Neural cell (in vitro differentiated cells): ENCODE results near the gene ZNF565. TPM values are rescaled to one million over a fixed set of nuclear protein-coding genes. Genes with fewer than 3 reads are reported as not detected.

ENCODE experiments used
- H2AFZ ChIP-seq: fragments of 200-600, 300-800 bp; sonication (generic), shearing (Covaris generic); 2 replicates; pipeline ENCODE4 v1.6.0; 2014; ENCODE audit warnings: low read depth, mild to moderate bottlenecking, antibody characterized with exemption, low read length, moderate library complexity
- H3F3A ChIP-seq: fragments of 200-600 bp; shearing (Covaris generic); 2 replicates; pipeline ENCODE4 v1.6.1; 2016; ENCODE audit warnings: mild to moderate bottlenecking, moderate library complexity, mixed read lengths, antibody characterized with exemption, low read length; ENCODE audit not compliant: insufficient read depth, poor library complexity, severe bottlenecking
- H3K27ac ChIP-seq: fragments of 200-600, 300-800 bp; sonication (generic), shearing (Covaris generic); 2 replicates; pipeline ENCODE4 v1.5.1; 2014; ENCODE audit warnings: mild to moderate bottlenecking, low read length, moderate library complexity
- H3K27me3 ChIP-seq: fragments of 300-800, 200-600 bp; sonication (generic), shearing (Covaris generic); 2 replicates; pipeline ENCODE4 v1.6.0; 2014; ENCODE audit warnings: mild to moderate bottlenecking, low read depth, low read length, moderate library complexity; ENCODE audit not compliant: insufficient read depth
- H3K36me3 ChIP-seq: fragments of 300-800, 200-600 bp; sonication (generic), shearing (Covaris generic); 2 replicates; pipeline ENCODE4 v1.5.1; 2014; ENCODE audit warnings: mild to moderate bottlenecking, antibody characterized with exemption, low read length, moderate library complexity; ENCODE audit not compliant: insufficient read depth
- H3K4me2 ChIP-seq: fragments of 300-800, 200-600 bp; sonication (generic), shearing (Covaris generic); 2 replicates; pipeline ENCODE4 v1.6.0; 2014; ENCODE audit warnings: mild to moderate bottlenecking, low read length
- H3K4me3 ChIP-seq: fragments of 300-800, 200-600 bp; sonication (generic), shearing (Covaris generic); 2 replicates; pipeline ENCODE4 v1.5.1; 2014; ENCODE audit warnings: mild to moderate bottlenecking, low read length, moderate library complexity
- H3K79me2 ChIP-seq: fragments of 200-600 bp; shearing (Covaris generic); replicated peaks from 2 replicates; pipeline ENCODE4 v1.6.0; 2014; ENCODE audit warnings: mild to moderate bottlenecking, low read length, moderate library complexity; ENCODE audit not compliant: insufficient read depth
- H3K9ac ChIP-seq: fragments of 300-800, 200-600 bp; sonication (generic), shearing (Covaris generic); 2 replicates; pipeline ENCODE4 v1.6.1; 2016; ENCODE audit warnings: mild to moderate bottlenecking, low read length, mixed read lengths
- H3K9me2 ChIP-seq: fragments of 200-600 bp; shearing (Covaris generic); 2 replicates; pipeline ENCODE4 v1.6.1; 2016; ENCODE audit warnings: mild to moderate bottlenecking, low read length, mixed read lengths; ENCODE audit not compliant: insufficient read depth
- H3K9me3 ChIP-seq: fragments of 200-600, 300-800 bp; sonication (generic), shearing (Covaris generic); 2 replicates; pipeline ENCODE4 v1.6.1; 2016; ENCODE audit warnings: mild to moderate bottlenecking, mixed run types, low read length, moderate library complexity, mixed read lengths
- H4K20me1 ChIP-seq: fragments of 200-600 bp; shearing (Covaris generic); 2 replicates; pipeline ENCODE4 v1.6.1; 2016; ENCODE audit warnings: mild to moderate bottlenecking, mixed run types; ENCODE audit not compliant: insufficient read depth
- CTCF ChIP-seq: fragments of 450-650 bp; IDR thresholded peaks from 2 replicates; pipeline ENCODE4 v1.5.1; 2014; ENCODE audit warnings: antibody characterized with exemption, mild to moderate bottlenecking, moderate library complexity; ENCODE audit not compliant: poor library complexity, severe bottlenecking
- EP300 ChIP-seq: fragments of 450-650 bp; conservative IDR thresholded peaks from 2 replicates; pipeline ENCODE4 v1.6.1; 2014; ENCODE audit warnings: antibody characterized with exemption, mild to moderate bottlenecking, moderate library complexity; ENCODE audit not compliant: poor library complexity, severe bottlenecking
- EZH2 ChIP-seq: fragments of 200-600, 300-800 bp; shearing (Covaris generic), sonication (generic); IDR thresholded peaks from 2 replicates; pipeline ENCODE4 v1.6.1; 2014; ENCODE audit warnings: antibody characterized with exemption, low read length, borderline replicate concordance, mild to moderate bottlenecking; ENCODE audit not compliant: insufficient read depth, poor library complexity, severe bottlenecking
- MXI1 ChIP-seq: fragments of 450-650 bp; conservative IDR thresholded peaks from 2 replicates; pipeline ENCODE4 v1.6.1; 2014; ENCODE audit warnings: antibody characterized with exemption, mild to moderate bottlenecking; ENCODE audit not compliant: poor library complexity, severe bottlenecking
- POLR2AphosphoS5 ChIP-seq: IDR thresholded peaks from 2 replicates; pipeline ENCODE4 v1.6.1; 2012
- RAD21 ChIP-seq: fragments of 450-650 bp; conservative IDR thresholded peaks from 2 replicates; pipeline ENCODE4 v1.6.1; 2014; ENCODE audit warnings: antibody characterized with exemption, mild to moderate bottlenecking, moderate library complexity
- REST ChIP-seq: IDR thresholded peaks from 2 replicates; pipeline ENCODE4 v1.6.1; 2012; ENCODE audit warnings: borderline replicate concordance
- SMC3 ChIP-seq: fragments of 450-650 bp; conservative IDR thresholded peaks from 2 replicates; pipeline ENCODE4 v1.6.1; 2014; ENCODE audit warnings: antibody characterized with exemption, mild to moderate bottlenecking, moderate library complexity; ENCODE audit not compliant: poor library complexity
- TAF1 ChIP-seq: IDR thresholded peaks from 2 replicates; pipeline ENCODE4 v1.6.1; 2012; ENCODE audit warnings: low read depth
- polyA plus RNA-seq: library from polyadenylated mRNA; depleted of rRNA; stranded (reverse); fragments of >200 nt; gene quantifications from 2 replicates; pipeline ENCODE4 v1.2.3, GENCODE V29; 2014

Gene ZNF565
- polyA plus RNA-seq, 1 donor from 2014 or later: 9.4 TPM

- Histone ChIP-seq H3F3A (no peaks in the 10 kb centered on the region), H3K4me3 (no peak overlapping the region), H3K36me3 (no peaks in the 10 kb centered on the region), H3K27ac (no peak overlapping the region), H3K9me2 (no peaks in the 10 kb centered on the region), H3K79me2 (peaks cover 19% of the 10 kb centered on the region), H3K9me3 (no peaks in the 10 kb centered on the region), H4K20me1 (no peaks in the 10 kb centered on the region), H3K9ac (no peak overlapping the region), H3K4me2 (no peak overlapping the region), H2AFZ (no peak overlapping the region), H3K27me3 (no peaks in the 10 kb centered on the region)
- TF ChIP-seq MXI1 (no peak), CTCF (no peak), SMC3 (no peak), TAF1 (no peak), POLR2AphosphoS5 (no peak), RAD21 (no peak), EZH2 (no peak), REST (no peak), EP300 (no peak)
These were observed 4.0 kb downstream of the ZNF565 start for GRCh38 chr19:36210497-36210896.

DNA sequence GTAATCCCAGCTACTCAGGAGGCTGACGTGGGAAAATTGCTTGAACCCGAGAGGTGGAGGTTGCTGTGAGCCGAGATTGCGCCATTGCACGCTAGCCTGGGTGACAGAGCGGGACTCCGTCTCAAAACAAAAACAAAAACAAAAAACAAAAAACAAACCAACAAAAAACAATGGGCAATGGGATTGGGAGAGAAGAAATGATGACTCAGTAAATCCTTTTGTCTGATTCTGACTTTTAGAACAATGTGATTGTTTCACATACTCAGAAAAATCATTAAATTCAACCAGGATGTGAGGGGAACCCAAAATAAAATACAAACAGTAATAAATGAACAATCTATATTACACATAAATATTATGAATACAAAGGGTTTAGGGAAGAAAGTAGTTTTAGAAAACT is 5.1 kb downstream of the ZNF565 start:
- H3K36me3 ChIP-seq: no peaks in the 10 kb centered on the region
- no peak overlapping the region for H3K9ac ChIP-seq
- no peak overlapping the region for H3K4me2 ChIP-seq
- H3F3A ChIP-seq: no peaks in the 10 kb centered on the region
- H3K4me3 ChIP-seq: no peak overlapping the region
- H3K27ac ChIP-seq: no peak overlapping the region
- H4K20me1 ChIP-seq: no peaks in the 10 kb centered on the region
- peaks cover 13% of the 10 kb centered on the region for H3K79me2 ChIP-seq
- no peaks in the 10 kb centered on the region for H3K9me2 ChIP-seq
- H2AFZ ChIP-seq: no peak overlapping the region
- no peaks in the 10 kb centered on the region for H3K9me3 ChIP-seq
- no peaks in the 10 kb centered on the region for H3K27me3 ChIP-seq
- TF ChIP-seq TAF1: no peak
- TF ChIP-seq EZH2: no peak
- TF ChIP-seq POLR2AphosphoS5: no peak
- TF ChIP-seq MXI1: no peak
- TF ChIP-seq REST: no peak
- TF ChIP-seq SMC3: no peak
- no peak for TF ChIP-seq CTCF
- TF ChIP-seq EP300: no peak
- TF ChIP-seq RAD21: no peak
